Loucy (cell line): ENCODE data around the gene IL1R1.

Experiments
- EZH2phosphoT487 ChIP-seq: fragments of 200-600 bp; IDR thresholded peaks from 2 replicates; pipeline ENCODE4 v1.6.1; 2018; ENCODE audit warnings: antibody characterized with exemption, mild to moderate bottlenecking, moderate library complexity, borderline replicate concordance
- TF ChIP-seq, protein P1 (sequence below): fragments of 200-600 bp; sonication (generic); conservative IDR thresholded peaks from 2 replicates; pipeline ENCODE4 v1.5.1; 2014; ENCODE audit warnings: mild to moderate bottlenecking, antibody characterized with exemption, low read length

DNA sequence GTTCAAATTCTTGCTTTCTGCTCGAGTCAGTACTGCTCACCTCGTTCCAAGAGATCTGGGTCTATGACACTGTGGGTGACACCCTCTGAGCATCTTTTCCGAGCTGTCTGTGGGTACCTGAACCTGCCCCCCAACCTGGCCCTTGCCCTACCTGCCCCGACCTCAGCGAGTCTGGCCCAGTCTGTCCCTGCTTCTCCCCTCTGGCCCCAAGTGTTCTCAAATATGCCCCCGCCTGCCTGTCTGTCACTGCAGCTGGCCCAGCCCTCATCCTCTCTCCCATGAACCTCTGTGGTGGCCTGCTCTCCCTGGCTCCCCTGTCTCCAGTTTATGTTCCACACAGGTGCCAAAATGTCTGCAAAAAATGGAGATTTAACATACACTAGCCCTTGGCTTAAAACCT is 11.8 kb downstream of the IL1R1 start:
- TF ChIP-seq, protein P1, sequence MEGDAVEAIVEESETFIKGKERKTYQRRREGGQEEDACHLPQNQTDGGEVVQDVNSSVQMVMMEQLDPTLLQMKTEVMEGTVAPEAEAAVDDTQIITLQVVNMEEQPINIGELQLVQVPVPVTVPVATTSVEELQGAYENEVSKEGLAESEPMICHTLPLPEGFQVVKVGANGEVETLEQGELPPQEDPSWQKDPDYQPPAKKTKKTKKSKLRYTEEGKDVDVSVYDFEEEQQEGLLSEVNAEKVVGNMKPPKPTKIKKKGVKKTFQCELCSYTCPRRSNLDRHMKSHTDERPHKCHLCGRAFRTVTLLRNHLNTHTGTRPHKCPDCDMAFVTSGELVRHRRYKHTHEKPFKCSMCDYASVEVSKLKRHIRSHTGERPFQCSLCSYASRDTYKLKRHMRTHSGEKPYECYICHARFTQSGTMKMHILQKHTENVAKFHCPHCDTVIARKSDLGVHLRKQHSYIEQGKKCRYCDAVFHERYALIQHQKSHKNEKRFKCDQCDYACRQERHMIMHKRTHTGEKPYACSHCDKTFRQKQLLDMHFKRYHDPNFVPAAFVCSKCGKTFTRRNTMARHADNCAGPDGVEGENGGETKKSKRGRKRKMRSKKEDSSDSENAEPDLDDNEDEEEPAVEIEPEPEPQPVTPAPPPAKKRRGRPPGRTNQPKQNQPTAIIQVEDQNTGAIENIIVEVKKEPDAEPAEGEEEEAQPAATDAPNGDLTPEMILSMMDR: no peak
- no peak for TF ChIP-seq EZH2phosphoT487
